Measurements from ENCODE around the gene GALNT3. TPM values are rescaled to one million over a fixed set of nuclear protein-coding genes. Genes with fewer than 3 reads are reported as not detected.

The GALNT3 gene
- 10 to 100 TPM; 36.3 to 37.7 TPM for total RNA-seq
- 10 to 100 TPM; 15.6 to 36.1 (median 28.5) TPM for polyA plus RNA-seq (ENCODE audit: insufficient read length in 6 of 6)
- long read RNA-seq, donor 1, partial matches to known transcripts = 14 of 18 reads
- long read RNA-seq, donor 1, other reads (novel, unspliced or antisense) = 0 of 18 reads
- long read RNA-seq, donor 2, partial matches to known transcripts = 0 of 2 reads
- long read RNA-seq, donor 2, other reads (novel, unspliced or antisense) = 0 of 2 reads
- long read RNA-seq, donor 3, partial matches to known transcripts = 0 of 4 reads
- long read RNA-seq, donor 3, other reads (novel, unspliced or antisense) = 0 of 4 reads
- long read RNA-seq, donor 4, partial matches to known transcripts = 18 of 20 reads
- long read RNA-seq, donor 4, other reads (novel, unspliced or antisense) = 0 of 20 reads
- long read RNA-seq, donor 5, partial matches to known transcripts = 0 of 2 reads
- long read RNA-seq, donor 5, other reads (novel, unspliced or antisense) = 0 of 2 reads
- long read RNA-seq, donor 6, partial matches to known transcripts = 0 of 3 reads
- long read RNA-seq, donor 6, other reads (novel, unspliced or antisense) = 0 of 3 reads
- long read RNA-seq, donor 7, transcript GALNT3-201 (11 exons, 3,868 nt) = major isoform, 6 of 6 reads
- long read RNA-seq, donor 7, partial matches to known transcripts = 0 of 6 reads
- long read RNA-seq, donor 7, other reads (novel, unspliced or antisense) = 0 of 6 reads
- long read RNA-seq, donor 8, partial matches to known transcripts = 0 of 2 reads
- long read RNA-seq, donor 8, other reads (novel, unspliced or antisense) = 0 of 2 reads
- long read RNA-seq, donor 9 = 0 reads
- long read RNA-seq, donor 10, partial matches to known transcripts = 3 of 4 reads
- long read RNA-seq, donor 10, other reads (novel, unspliced or antisense) = 1 of 4 reads
- long read RNA-seq, donor 11 = 0 reads
- long read RNA-seq, donor 12, partial matches to known transcripts = 0 of 2 reads
- long read RNA-seq, donor 12, other reads (novel, unspliced or antisense) = 0 of 2 reads

DNA sequence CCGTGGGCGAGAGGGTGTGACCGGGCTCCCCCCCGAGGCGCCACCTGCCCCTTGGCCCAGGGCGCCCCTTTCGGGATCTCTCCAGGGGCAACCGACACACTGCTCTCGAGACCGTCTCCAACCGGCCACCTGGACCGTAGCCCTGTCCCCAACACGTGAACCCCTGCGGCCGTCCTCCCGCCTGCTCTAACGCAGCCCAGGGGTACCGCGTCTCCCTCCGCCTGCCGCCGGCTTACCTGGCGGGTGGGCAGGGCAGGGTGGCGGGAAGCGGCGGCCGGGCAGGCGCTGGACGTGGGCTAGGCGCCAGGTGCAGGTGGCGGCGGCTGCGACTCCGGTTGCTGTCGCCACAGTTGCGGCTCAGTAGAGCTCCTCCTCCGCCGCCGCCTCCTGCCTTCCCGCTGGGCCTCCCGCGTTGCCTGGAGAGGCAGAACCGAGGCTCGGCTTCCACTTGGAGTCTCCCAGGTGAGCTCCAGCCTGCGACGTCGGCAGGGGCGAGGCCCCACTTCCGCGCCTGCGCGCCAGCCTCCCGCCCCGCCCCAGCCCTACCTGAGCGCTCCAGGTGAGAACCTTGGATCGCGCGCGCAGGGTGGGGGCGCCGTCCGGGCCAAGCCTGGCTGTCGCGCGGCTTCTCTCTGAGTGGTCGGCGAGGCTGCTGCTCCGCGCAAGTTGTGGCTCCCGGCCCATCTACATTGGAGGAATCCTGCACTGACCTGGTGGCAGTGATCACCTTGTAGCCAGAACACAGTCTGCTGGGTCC, at the start of gene GALNT3:
GALNT3 (minus strand) TSS at position 469 of the 757 bp plus-strand sequence. CDS start 23,547 bp downstream, outside the sequence.
- no peaks in the 10 kb centered on the region for H3K9me3 ChIP-seq
- intact Hi-C loops (cut with DNase I) = no loop called here
- H3K27ac ChIP-seq = peak within 1 kb of the TSS; percentile 87 to 88

DNA sequence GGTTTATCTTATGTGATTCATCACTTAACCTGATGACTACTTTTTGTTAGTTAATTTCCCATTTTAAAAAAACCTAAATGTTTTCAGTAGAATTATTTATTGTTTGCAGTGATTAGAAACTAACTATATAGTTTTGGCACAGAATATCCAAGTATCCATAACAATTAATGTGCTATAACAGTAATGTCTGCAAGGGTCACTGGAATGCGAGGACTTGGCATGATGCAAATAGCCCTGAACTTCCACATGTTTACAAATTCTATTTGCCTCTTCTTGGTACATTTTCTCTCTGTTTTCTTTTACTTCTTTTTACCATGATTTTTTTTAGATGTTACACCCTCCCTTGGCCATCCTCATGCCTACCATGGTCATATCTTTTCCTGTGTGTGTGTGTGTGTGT, 49.3 kb upstream of the GALNT3 start:
- intact Hi-C loops (cut with DNase I) = no loop called here
- no peak overlapping the region for H3K4me3 ChIP-seq
- H3K27me3 ChIP-seq = no peaks in the 10 kb centered on the region
- H3K9me3 ChIP-seq = no peaks in the 10 kb centered on the region
- no peak overlapping the region for H3K27ac ChIP-seq
- no peaks in the 10 kb centered on the region for H3K36me3 ChIP-seq
- DNase-seq (peak in 1 of 4 donors; percentile 8), ATAC-seq (no peak)
- H3K4me1 ChIP-seq = no peaks in the 10 kb centered on the region
- TF ChIP-seq, protein P1, sequence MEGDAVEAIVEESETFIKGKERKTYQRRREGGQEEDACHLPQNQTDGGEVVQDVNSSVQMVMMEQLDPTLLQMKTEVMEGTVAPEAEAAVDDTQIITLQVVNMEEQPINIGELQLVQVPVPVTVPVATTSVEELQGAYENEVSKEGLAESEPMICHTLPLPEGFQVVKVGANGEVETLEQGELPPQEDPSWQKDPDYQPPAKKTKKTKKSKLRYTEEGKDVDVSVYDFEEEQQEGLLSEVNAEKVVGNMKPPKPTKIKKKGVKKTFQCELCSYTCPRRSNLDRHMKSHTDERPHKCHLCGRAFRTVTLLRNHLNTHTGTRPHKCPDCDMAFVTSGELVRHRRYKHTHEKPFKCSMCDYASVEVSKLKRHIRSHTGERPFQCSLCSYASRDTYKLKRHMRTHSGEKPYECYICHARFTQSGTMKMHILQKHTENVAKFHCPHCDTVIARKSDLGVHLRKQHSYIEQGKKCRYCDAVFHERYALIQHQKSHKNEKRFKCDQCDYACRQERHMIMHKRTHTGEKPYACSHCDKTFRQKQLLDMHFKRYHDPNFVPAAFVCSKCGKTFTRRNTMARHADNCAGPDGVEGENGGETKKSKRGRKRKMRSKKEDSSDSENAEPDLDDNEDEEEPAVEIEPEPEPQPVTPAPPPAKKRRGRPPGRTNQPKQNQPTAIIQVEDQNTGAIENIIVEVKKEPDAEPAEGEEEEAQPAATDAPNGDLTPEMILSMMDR (IDR thresholded peaks at IDR 0.05) = no peak

More for the DNA sequence above, at the start of gene GALNT3:
- Histone ChIP-seq H3K36me3 (no peaks in the 10 kb centered on the region), H3K27me3 (peaks cover 9 to 15% of the 10 kb centered on the region in 2 donors), H3K4me3 (peak within 1 kb of the TSS; percentile 43 to 62), H3K4me1 (peaks cover 4 to 28% of the 10 kb centered on the region in 2 donors)
- TF ChIP-seq, protein P1 (IDR thresholded peaks at IDR 0.05) = no peak
- peak; percentile 49 to 95 (median 87) for DNase-seq
- ATAC-seq = peak; percentile 91

DNA sequence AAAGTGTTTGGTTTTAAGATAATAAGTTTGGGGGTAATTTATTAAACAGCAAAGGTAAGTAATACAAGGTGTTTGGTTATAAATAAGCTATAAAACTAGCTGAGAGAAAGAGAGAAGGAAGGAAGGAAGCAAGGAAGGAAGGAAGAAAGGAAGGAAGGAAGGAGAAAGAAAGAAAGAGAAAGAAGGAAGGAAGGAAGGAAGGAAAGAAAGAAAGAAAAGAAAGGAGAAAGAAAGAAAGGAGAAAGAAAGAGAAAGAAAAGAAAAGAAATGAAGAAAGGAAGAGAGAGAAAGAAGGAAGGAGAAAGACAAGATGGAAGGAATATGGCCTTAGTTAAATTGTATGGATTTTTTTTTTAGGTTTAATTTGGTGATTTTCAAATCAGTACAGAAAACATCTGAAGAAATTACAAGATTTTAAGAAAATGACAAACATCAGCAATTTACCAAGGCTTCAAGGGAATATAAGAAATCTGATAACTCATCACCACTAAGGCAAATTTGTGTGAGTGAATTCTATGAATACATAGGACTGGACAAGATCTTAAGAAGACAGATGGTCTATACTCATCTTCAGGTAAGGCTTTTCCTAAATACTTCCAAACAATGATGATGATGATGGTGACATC, 46.4 kb upstream of the GALNT3 start:
- DNase-seq = no peak
- TF ChIP-seq, protein P1 (IDR thresholded peaks at IDR 0.05) = no peak

DNA sequence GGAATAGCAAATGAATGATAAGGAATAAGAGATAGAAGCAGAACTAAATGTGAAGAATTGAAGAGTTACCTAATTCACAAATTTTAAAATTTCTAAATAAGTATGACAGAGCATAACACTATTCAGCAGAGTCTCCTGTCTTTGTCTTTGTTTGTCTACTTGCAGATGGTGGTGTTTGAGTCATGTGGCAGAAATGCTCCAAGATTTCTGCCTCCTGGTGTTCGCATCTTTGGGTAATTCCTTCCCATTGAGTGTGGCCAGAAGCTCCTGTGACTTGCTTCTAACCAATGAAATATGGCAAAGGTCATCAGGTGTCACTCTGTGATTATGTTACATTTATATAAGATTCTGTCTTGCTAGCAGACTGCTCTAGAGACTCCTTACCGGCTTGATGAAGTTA, 45.6 kb upstream of the GALNT3 start:
- TF ChIP-seq, protein P1 (IDR thresholded peaks at IDR 0.05) = no peak
- Histone ChIP-seq H3K36me3 (no peaks in the 10 kb centered on the region), H3K4me1 (no peaks in the 10 kb centered on the region), H3K27me3 (no peaks in the 10 kb centered on the region), H3K4me3 (no peak overlapping the region), H3K9me3 (no peaks in the 10 kb centered on the region), H3K27ac (no peak overlapping the region)
- no peak for DNase-seq
- no peak for ATAC-seq
- intact Hi-C loops (cut with DNase I) = no loop called here

More for the DNA sequence above, 46.4 kb upstream of the GALNT3 start:
- Histone ChIP-seq H3K36me3 (no peaks in the 10 kb centered on the region), H3K27me3 (no peaks in the 10 kb centered on the region), H3K4me1 (no peaks in the 10 kb centered on the region), H3K27ac (no peak overlapping the region), H3K9me3 (no peaks in the 10 kb centered on the region), H3K4me3 (no peak overlapping the region)
- no peak for ATAC-seq
- intact Hi-C loops (cut with DNase I) = no loop called here

All from left lung (tissue), 14 donors.